GM12891 (cell line): ENCODE data around the gene INCENP.

Source experiments
- POLR2A ChIP-seq: IDR thresholded peaks from 2 replicates; pipeline ENCODE4 v1.6.1; 2011; ENCODE audit warnings: low read depth, low read length, control low read depth
- POLR2AphosphoS5 ChIP-seq: IDR thresholded peaks from 2 replicates; pipeline ENCODE4 v1.6.1; 2011; ENCODE audit warnings: low read depth, low read length, control low read depth
- POU2F2 ChIP-seq: IDR thresholded peaks from 2 replicates; pipeline ENCODE4 v1.6.1; 2011; ENCODE audit warnings: low read depth, mild to moderate bottlenecking, control low read depth, low read length, moderate library complexity
- TAF1 ChIP-seq: IDR thresholded peaks from 2 replicates; pipeline ENCODE4 v1.6.1; 2011; ENCODE audit warnings: low read depth, low read length, control low read depth

DNA sequence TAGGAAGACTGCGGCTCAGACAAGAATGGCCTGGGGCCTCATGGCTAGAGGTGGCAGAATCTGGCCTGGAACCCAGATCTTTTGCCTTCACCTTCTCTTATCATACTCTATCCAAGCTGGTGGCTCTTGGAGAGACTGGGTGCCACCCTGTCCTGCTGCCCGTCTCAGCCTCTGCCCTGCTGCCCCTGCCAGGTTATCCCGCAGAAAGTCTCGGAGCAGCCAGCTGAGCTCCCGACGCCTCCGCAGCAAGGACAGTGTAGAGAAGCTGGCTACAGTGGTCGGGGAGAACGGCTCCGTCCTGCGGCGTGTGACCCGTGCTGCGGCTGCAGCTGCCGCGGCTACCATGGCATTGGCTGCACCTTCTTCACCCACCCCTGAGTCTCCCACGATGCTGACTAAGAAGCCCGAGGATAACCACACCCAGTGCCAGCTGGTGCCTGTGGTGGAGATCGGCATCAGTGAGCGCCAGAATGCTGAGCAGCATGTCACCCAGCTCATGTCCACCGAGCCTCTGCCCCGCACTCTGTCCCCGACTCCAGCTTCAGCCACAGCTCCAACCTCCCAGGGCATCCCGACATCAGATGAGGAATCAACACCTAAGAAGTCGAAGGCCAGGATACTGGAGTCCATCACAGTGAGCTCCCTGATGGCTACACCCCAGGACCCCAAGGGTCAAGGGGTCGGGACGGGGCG lies 5.9 kb downstream of the INCENP start:
- TF ChIP-seq POLR2AphosphoS5 (no peak), TAF1 (no peak), POU2F2 (no peak), POLR2A (no peak)
